Measurements from ENCODE around the gene HOXB13. TPM values are rescaled to one million over a fixed set of nuclear protein-coding genes. Genes with fewer than 3 reads are reported as not detected.

The HOXB13 gene
- total and polyA plus RNA-seq, 8 donors: not detected

DNA sequence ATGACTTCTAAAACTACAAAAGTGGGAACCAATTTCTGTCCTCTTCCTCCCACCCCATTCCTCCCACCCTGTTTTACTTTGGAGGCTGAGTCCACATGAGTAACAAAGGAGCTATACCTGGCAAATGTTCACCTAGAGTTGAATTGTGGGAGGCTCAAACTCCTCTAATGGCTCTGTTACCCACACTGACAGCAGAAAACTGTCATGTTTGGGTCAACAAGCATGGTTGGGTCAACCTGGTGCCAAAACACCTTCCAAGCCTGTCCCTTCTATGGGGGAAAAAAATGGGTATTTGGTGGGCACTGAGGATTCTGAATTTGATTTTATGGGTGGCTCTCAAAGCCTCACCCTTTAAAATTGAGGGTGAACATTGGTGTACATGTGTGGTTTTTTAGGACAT is 12.0 kb upstream of the HOXB13 start:
- TF ChIP-seq, protein P1, sequence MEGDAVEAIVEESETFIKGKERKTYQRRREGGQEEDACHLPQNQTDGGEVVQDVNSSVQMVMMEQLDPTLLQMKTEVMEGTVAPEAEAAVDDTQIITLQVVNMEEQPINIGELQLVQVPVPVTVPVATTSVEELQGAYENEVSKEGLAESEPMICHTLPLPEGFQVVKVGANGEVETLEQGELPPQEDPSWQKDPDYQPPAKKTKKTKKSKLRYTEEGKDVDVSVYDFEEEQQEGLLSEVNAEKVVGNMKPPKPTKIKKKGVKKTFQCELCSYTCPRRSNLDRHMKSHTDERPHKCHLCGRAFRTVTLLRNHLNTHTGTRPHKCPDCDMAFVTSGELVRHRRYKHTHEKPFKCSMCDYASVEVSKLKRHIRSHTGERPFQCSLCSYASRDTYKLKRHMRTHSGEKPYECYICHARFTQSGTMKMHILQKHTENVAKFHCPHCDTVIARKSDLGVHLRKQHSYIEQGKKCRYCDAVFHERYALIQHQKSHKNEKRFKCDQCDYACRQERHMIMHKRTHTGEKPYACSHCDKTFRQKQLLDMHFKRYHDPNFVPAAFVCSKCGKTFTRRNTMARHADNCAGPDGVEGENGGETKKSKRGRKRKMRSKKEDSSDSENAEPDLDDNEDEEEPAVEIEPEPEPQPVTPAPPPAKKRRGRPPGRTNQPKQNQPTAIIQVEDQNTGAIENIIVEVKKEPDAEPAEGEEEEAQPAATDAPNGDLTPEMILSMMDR (IDR thresholded peaks at IDR 0.05): no peak
- Histone ChIP-seq H3K27ac (no peak overlapping the region), H3K9me3 (no peaks in the 10 kb centered on the region), H3K27me3 (peaks cover 97 to 100% of the 10 kb centered on the region in 2 donors), H3K36me3 (no peaks in the 10 kb centered on the region), H3K4me1 (no peaks in the 10 kb centered on the region), H3K4me3 (no peak overlapping the region)
- DNase-seq: no peak
- intact Hi-C loops (cut with DNase I): no loop called here
- ATAC-seq: no peak

DNA sequence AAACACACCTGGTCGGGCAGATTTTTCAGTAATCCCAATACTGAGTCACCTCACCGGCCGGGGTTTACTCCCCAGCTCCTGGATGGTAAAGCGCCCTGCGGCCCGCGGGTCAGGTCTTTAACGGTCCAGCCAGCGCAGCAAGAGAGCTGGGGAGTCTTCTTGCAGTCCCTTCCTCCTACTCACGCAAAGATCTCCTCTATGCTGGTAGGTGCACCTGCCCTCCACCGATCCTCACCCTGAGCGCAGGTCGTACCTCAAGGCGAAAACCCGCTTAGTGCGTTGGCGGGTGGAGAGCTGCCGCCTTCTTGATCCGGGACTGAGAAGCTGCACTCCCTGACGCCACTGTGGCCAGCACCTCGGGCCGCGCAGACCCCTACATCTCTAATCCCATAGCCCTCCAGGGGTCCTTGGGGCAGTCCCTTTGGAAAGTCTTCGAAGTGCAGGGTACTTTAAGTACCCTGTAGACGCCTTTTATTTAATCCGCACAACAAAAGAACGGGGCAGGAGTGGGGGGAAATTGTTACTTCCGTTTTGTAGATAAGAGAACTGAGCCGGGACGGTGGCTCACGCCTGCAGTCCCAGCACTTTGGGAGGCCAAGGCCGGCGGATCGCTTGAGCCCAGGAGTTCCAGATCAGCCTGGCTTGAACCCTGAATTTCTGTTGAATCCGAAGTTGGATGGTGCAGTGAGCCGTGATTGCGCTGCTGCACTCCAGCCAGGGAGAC is 10.4 kb upstream of the HOXB13 start:
- intact Hi-C loops (cut with DNase I): no loop called here
- ATAC-seq (no peak), DNase-seq (no peak)
- H3K4me1 ChIP-seq: no peaks in the 10 kb centered on the region
- H3K36me3 ChIP-seq: no peaks in the 10 kb centered on the region
- TF ChIP-seq, protein P1 (IDR thresholded peaks at IDR 0.05): no peak
- H3K27me3 ChIP-seq: peaks cover 97 to 100% of the 10 kb centered on the region in 2 donors
- H3K4me3 ChIP-seq: no peak overlapping the region
- H3K27ac ChIP-seq: no peak overlapping the region
- H3K9me3 ChIP-seq: no peaks in the 10 kb centered on the region

DNA sequence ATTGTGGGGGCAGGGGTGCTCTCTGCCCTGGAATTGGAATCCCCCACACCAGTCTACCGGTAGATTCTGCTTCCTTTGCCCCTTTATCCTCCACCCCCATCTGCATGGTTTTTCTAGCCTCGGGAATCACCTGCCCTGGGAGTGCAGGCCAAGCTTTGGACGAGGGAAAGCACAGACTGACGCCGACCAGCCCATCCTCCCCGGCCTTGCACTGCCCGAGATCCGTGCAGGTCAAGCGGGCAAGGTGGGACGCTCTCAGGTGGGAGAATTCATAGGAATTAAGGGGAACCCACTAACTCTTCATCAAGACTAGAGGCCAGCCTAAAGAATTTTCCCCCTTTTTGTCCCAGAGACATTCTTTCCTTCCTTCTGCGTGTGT is 9.9 kb upstream of the HOXB13 start:
- TF ChIP-seq, protein P1 (IDR thresholded peaks at IDR 0.05): no peak
- Histone ChIP-seq H3K4me3 (no peak overlapping the region), H3K27ac (no peak overlapping the region), H3K9me3 (no peaks in the 10 kb centered on the region), H3K27me3 (peaks cover 98 to 100% of the 10 kb centered on the region in 2 donors), H3K36me3 (no peaks in the 10 kb centered on the region), H3K4me1 (no peaks in the 10 kb centered on the region)
- ATAC-seq (no peak), DNase-seq (no peak)
- intact Hi-C loops (cut with DNase I): no loop called here

DNA sequence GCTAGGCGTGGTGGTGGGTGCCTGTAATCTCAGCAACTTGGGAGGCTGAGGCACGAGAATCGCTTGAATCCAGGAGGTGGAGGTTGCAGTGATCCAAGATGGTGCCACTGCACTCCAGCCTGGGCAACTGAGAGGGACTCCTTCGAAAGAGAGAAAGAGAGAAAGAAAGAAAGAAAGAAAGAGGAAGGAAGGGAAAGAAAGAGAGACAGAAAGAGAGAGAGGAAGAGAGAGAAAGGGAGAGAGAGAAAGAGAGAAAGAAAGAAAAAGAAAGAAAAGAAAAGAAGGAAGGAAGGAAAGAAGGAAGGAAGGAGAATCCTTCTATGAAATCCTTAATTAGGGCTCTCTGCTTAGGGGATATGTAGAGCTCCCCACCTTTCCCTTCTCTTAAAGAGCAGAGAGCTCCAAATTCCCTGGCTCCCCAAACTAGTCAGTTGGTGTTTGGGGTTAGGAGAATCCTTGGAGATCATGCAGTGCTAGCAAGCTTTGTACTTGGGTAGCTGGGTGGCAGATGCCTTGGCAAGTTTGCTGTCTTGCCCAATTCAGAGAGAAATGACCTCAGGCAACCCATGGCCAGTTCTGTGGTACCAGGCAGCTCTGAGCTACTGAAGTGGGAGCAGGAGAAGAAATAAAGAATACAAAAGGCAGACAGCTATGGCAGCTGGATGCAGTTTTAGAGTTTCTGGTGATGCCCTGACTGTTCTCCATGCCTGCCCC is 8.9 kb upstream of the HOXB13 start:
- H3K27ac ChIP-seq: no peak overlapping the region
- H3K36me3 ChIP-seq: no peaks in the 10 kb centered on the region
- no peaks in the 10 kb centered on the region for H3K9me3 ChIP-seq
- no peak overlapping the region for H3K4me3 ChIP-seq
- no peaks in the 10 kb centered on the region for H3K4me1 ChIP-seq
- TF ChIP-seq, protein P1 (IDR thresholded peaks at IDR 0.05): no peak
- no peak for DNase-seq
- intact Hi-C loops (cut with DNase I): no loop called here
- ATAC-seq: no peak
- peaks cover 98 to 100% of the 10 kb centered on the region in 2 donors for H3K27me3 ChIP-seq

DNA sequence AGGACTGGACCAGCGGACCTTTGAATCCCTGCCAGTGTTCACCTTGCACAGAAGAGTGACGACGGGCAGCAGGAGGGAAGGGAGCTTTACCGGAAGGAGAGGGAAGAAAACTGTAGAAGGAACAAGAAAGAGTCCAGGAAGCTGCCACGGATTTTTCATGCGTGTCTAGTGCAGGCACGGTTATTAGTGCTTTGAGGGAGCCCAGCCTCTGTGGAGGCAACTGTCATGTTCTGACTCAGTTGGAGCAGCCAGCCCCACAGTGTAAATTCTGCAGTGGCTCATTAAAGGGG is 6.5 kb upstream of the HOXB13 start:
- no peak overlapping the region for H3K4me3 ChIP-seq
- ATAC-seq (no peak), DNase-seq (no peak)
- no peaks in the 10 kb centered on the region for H3K9me3 ChIP-seq
- intact Hi-C loops (cut with DNase I): no loop called here
- no peaks in the 10 kb centered on the region for H3K36me3 ChIP-seq
- no peaks in the 10 kb centered on the region for H3K4me1 ChIP-seq
- H3K27ac ChIP-seq: no peak overlapping the region
- TF ChIP-seq, protein P1 (IDR thresholded peaks at IDR 0.05): no peak
- H3K27me3 ChIP-seq: peaks cover 98 to 100% of the 10 kb centered on the region in 2 donors
